Activated CD4-positive, CD25-positive, alpha-beta regulatory T cell treated with anti-CD3 and anti-CD28 coated beads, Interleukin-2, amount 50 U/mL, for 24 hours (primary cell): Measurements from ENCODE around the gene MCHR1.

Source experiments
- ATAC-seq, 2 donors: fragments of 150-1000 bp; cut with Tn5 transposase; one replicate each; pipeline ENCODE4 v1.10.0; 2021; ENCODE audit warnings: mild to moderate bottlenecking in 1 of 2, moderate library complexity in 1 of 2

MCHR1 gene

GRCh38 chr22:40728731-40729189, 49.5 kb downstream of the MCHR1 start:
- peak in 1 of 2 donors; percentile 27 for ATAC-seq

- ATAC-seq = no peak
These were observed 50.0 kb downstream of the MCHR1 start for GRCh38 chr22:40729284-40729683.
